Upper lobe of left lung (tissue), 4 donors: ENCODE results near the gene SYVN1.

Experiments used
- CTCF ChIP-seq, 6 experiments: fragments of 450-650 bp in 4 of 6; fragments of 200-600 bp in 2 of 6; sonication (generic) in 2 of 6; IDR thresholded peaks; one replicate each; pipeline ENCODE4 v1.5.1; 2016 to 2019; ENCODE audit warnings: antibody characterized with exemption in 6 of 6
- POLR2A ChIP-seq, 4 donors: fragments of 450-650 bp; IDR thresholded peaks; one replicate each; pipeline ENCODE4 v1.5.1; 2016 to 2017; ENCODE audit warnings: antibody characterized with exemption in 4 of 4, mild to moderate bottlenecking in 2 of 4

- TF ChIP-seq CTCF (IDR thresholded peaks at IDR 0.05), result no peak
- no peak for TF ChIP-seq POLR2A (IDR thresholded peaks at IDR 0.05)
These were observed 37.4 kb downstream of the SYVN1 start for GRCh38 chr11:65096926-65097325.
